Naive B cell (primary cell): ENCODE results near the gene MEGF6. TPM values are rescaled to one million over a fixed set of nuclear protein-coding genes. Genes with fewer than 3 reads are reported as not detected.

Experiments used
- ATAC-seq, 2 donors: fragments of 150-1000 bp; cut with Tn5 transposase; 2 replicates each; pipeline ENCODE4 v1.10.0; 2021; ENCODE audit warnings: low read depth in 2 of 2, mild to moderate bottlenecking in 2 of 2, moderate library complexity in 2 of 2
- DNase-seq: peaks from one replicate; pipeline ENCODE4 v3.0.0; 2022
- H3K27ac Mint-ChIP-seq, 6 donors: one replicate each; pipeline ENCODE4 v1.8.0; 2020 to 2022; ENCODE audit warnings: mild to moderate bottlenecking in 6 of 6, mixed read lengths in 6 of 6, moderate library complexity in 5 of 6, inconsistent platforms in 2 of 6
- H3K27me3 Mint-ChIP-seq, 3 donors: one replicate each; pipeline ENCODE4 v1.8.0; 2021 to 2022; ENCODE audit warnings: mixed read lengths in 3 of 3, mild to moderate bottlenecking in 1 of 3
- H3K36me3 Mint-ChIP-seq, 2 donors: one replicate each; pipeline ENCODE4 v1.8.0; 2020 to 2022; ENCODE audit warnings: mixed read lengths in 2 of 2, inconsistent platforms in 1 of 2, mild to moderate bottlenecking in 1 of 2
- H3K4me1 Mint-ChIP-seq, 3 donors: one replicate each; pipeline ENCODE4 v1.8.0; 2020 to 2022; ENCODE audit warnings: mixed read lengths in 3 of 3, inconsistent platforms in 1 of 3, mild to moderate bottlenecking in 1 of 3, moderate library complexity in 1 of 3
- H3K4me3 Mint-ChIP-seq, 8 donors: one replicate each; pipeline ENCODE4 v1.8.0; 2020 to 2022; ENCODE audit warnings: mild to moderate bottlenecking in 8 of 8, mixed read lengths in 8 of 8, moderate library complexity in 8 of 8, inconsistent platforms in 2 of 8
- H3K9me3 Mint-ChIP-seq, 7 donors: one replicate each; pipeline ENCODE4 v1.8.0; 2020 to 2022; ENCODE audit warnings: mixed read lengths in 7 of 7, mild to moderate bottlenecking in 5 of 7, inconsistent platforms in 2 of 7, moderate library complexity in 1 of 7
- polyA plus RNA-seq, 6 donors: library from polyadenylated mRNA; unstranded; fragments of 300-500 nt; fragmentation: Illumina TruSeq; gene quantifications; one replicate each; pipeline ENCODE4 v1.2.3, GENCODE V29; 2021; ENCODE audit warnings: low read depth in 6 of 6

The MEGF6 gene
- polyA plus RNA-seq, 6 donors from 2014 or later: 3.1 to 8.8 (median 4.3) TPM; not detected in 1

- DNase-seq: no peak
These were observed 103.6 kb downstream of the MEGF6 start for GRCh38 chr1:3507636-3508275.

DNA sequence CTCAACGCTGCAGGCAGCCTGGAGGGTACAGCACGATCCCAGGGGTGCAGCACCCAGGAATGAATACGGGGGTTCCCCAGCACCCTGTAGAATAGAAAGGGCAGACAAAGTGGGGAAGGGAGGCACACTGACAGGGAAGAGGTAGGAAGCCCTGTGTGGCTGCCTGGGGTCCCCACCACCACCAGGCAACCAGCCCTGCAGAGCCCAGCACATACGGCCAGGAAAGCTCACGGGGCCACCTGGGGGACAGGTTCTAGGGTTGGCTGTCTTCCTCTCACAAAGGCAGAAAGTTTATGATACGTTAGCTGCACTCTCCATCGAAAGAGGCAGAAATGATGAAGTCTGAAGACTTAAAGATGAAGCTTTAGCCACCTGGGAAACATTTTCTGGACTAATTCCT, 104.4 kb downstream of the MEGF6 start:
- no peak for DNase-seq
- no peaks in the 10 kb centered on the region for H3K9me3 Mint-ChIP-seq
- H3K4me1 Mint-ChIP-seq: peaks cover 0 to 10% (median 2%) of the 10 kb centered on the region in 3 donors
- H3K4me3 Mint-ChIP-seq: no peak overlapping the region
- no peaks in the 10 kb centered on the region for H3K36me3 Mint-ChIP-seq
- ATAC-seq: no peak
- no peaks in the 10 kb centered on the region for H3K27me3 Mint-ChIP-seq
- no peak overlapping the region for H3K27ac Mint-ChIP-seq

More at GRCh38 chr1:3507636-3508275, 103.6 kb downstream of the MEGF6 start:
- ATAC-seq: no peak
- Mint-ChIP-seq H3K9me3 (no peaks in the 10 kb centered on the region), H3K36me3 (no peaks in the 10 kb centered on the region), H3K27me3 (no peaks in the 10 kb centered on the region), H3K27ac (peak overlapping the region in 1 of 6 donors; percentile 70), H3K4me1 (peaks cover 0 to 14% (median 2%) of the 10 kb centered on the region in 3 donors), H3K4me3 (no peak overlapping the region)

- ATAC-seq: no peak
- Mint-ChIP-seq H3K9me3 (no peaks in the 10 kb centered on the region), H3K27me3 (no peaks in the 10 kb centered on the region), H3K4me3 (no peak overlapping the region), H3K36me3 (no peaks in the 10 kb centered on the region), H3K27ac (no peak overlapping the region), H3K4me1 (peaks cover 0 to 9% (median 2%) of the 10 kb centered on the region in 3 donors)
- no peak for DNase-seq
These were observed 105.3 kb downstream of the MEGF6 start for GRCh38 chr1:3506041-3506440.

- ATAC-seq (no peak), DNase-seq (no peak)
- no peak overlapping the region for H3K27ac Mint-ChIP-seq
- no peaks in the 10 kb centered on the region for H3K36me3 Mint-ChIP-seq
- H3K4me3 Mint-ChIP-seq: no peak overlapping the region
- H3K27me3 Mint-ChIP-seq: no peaks in the 10 kb centered on the region
- peaks cover 0 to 6% (median 0%) of the 10 kb centered on the region in 3 donors for H3K4me1 Mint-ChIP-seq
- no peaks in the 10 kb centered on the region for H3K9me3 Mint-ChIP-seq
These were observed 106.1 kb downstream of the MEGF6 start for GRCh38 chr1:3505161-3505560.

DNA sequence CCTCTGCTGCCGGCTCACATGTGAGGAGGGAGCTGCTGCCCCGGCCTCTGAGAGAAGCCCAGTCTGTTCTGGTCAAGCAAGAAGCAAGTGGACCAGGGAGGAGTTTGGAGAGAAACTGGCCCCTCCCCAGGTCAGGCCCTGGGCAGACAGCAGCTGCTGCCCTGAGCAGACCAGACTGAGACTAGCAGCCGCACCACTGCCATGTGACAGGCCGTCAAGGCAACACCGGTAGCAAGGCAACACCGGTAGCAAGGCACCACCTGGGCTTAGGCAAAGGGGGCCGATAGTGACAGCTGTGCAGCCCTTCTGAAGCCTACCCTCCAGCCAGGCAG, 106.5 kb downstream of the MEGF6 start:
- H3K4me3 Mint-ChIP-seq: no peak overlapping the region

DNA sequence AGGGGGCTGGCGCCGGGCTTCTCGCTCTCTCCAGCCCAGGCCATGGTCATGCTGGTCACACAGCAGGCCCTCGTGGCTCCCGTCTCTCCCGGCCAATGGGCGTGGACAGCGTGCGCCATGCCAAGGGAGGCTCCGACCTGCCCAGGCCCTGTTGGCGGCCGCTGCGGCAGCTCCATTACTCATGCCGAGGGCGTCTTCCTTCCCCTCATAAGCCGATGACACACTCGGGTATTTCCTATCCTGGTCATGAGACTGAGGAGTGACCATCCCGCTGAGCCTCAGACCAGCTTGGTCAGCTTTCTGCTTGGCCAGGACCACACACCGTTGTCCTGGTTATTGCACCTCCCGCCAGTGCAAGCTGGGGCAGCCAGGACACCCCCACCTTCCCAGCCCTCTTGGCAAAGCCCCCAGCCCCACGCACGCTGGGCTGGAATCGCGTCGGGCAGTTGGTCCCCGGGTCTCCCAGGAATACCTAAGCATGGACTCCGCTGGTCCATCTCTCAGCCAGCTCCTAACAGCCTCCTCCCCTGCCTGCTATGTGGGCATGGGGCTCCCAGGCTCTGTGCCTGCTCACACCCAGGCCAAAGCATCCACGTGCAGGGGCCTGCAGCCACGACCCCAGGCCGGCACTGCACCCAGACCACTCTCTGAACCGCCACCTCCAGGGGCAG, 107.0 kb downstream of the MEGF6 start:
- ATAC-seq (no peak), DNase-seq (no peak)
- no peaks in the 10 kb centered on the region for H3K27me3 Mint-ChIP-seq
- no peaks in the 10 kb centered on the region for H3K36me3 Mint-ChIP-seq
- peaks cover 0 to 6% (median 0%) of the 10 kb centered on the region in 3 donors for H3K4me1 Mint-ChIP-seq
- H3K9me3 Mint-ChIP-seq: no peaks in the 10 kb centered on the region
- H3K27ac Mint-ChIP-seq: no peak overlapping the region
- no peak overlapping the region for H3K4me3 Mint-ChIP-seq

More for the DNA sequence above, 106.5 kb downstream of the MEGF6 start:
- Mint-ChIP-seq H3K4me1 (peaks cover 0 to 6% (median 0%) of the 10 kb centered on the region in 3 donors), H3K27ac (no peak overlapping the region), H3K27me3 (no peaks in the 10 kb centered on the region), H3K9me3 (no peaks in the 10 kb centered on the region), H3K36me3 (no peaks in the 10 kb centered on the region)
- DNase-seq (no peak), ATAC-seq (no peak)

DNA sequence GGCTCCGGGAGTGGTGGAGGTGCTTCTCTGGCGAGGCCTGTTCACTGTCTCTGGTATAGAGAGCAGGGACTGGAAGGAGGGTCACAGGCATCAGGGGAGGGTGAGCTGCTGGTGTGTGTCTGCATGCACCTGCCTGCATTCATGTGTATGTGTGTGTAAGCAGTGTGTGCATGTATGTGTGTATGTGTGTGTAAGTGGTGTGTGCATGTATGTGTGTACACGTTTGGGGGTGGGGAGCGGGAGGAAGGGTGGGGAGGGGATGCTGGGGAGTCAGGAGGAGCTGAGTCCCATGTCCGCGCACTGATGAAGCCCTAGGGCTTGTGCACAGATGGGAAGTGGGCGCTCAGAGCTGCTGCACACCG, 107.8 kb downstream of the MEGF6 start:
- peak overlapping the region in 1 of 6 donors; percentile 49 for H3K27ac Mint-ChIP-seq
- H3K4me1 Mint-ChIP-seq: peaks cover 0 to 6% (median 0%) of the 10 kb centered on the region in 3 donors
- no peak overlapping the region for H3K4me3 Mint-ChIP-seq
- H3K27me3 Mint-ChIP-seq: no peaks in the 10 kb centered on the region
- DNase-seq (no peak), ATAC-seq (no peak)
- no peaks in the 10 kb centered on the region for H3K9me3 Mint-ChIP-seq
- H3K36me3 Mint-ChIP-seq: no peaks in the 10 kb centered on the region

GRCh38 chr1:3502641-3503524, 108.4 kb downstream of the MEGF6 start:
- Mint-ChIP-seq H3K9me3 (no peaks in the 10 kb centered on the region), H3K27me3 (no peaks in the 10 kb centered on the region), H3K36me3 (no peaks in the 10 kb centered on the region), H3K4me3 (no peak overlapping the region), H3K27ac (no peak overlapping the region), H3K4me1 (peaks cover 0 to 6% (median 0%) of the 10 kb centered on the region in 3 donors)
- DNase-seq: no peak
- ATAC-seq: no peak

DNA sequence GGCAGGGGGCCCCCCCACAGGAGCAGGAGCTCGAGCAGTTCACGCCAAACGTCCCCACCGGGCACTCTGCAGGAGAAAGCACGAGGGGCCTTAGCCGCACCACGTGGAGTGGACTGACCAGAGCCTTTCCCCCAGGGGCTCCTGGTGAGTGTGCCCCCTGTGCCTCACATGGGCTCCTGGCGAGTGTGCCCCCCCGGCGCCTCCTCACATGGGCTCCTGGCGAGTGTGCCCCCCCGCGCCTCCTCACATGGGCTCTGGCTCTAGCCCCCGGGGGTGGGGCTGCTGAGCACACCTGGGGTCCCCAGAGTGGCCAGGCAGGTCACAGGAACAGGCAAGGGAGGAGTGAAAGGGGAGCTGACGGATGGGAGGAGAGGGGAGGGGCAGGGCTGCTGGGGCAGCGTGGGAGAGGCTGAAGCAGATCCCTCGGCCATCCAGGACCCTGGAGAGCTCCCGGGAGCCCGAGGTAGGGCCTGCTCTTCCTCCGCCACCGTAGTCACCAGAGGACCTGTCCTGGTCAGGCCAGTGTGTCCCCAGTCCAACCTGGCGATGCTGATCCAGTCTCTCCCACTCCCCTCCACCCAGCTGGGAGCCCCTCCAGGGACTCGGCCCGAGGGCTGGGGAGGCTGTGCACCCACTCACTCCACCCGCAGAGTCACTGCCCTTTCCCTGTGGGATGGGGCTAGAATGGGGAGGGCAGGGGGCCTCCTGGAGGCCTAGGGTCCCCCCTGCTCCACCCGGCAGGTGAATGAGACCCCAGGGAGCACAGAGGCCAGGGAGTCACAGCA, 109.3 kb downstream of the MEGF6 start:
- no peak overlapping the region for H3K27ac Mint-ChIP-seq
- peaks cover 0 to 6% (median 0%) of the 10 kb centered on the region in 3 donors for H3K4me1 Mint-ChIP-seq

GRCh38 chr1:3501437-3501836, 109.9 kb downstream of the MEGF6 start:
- no peak for DNase-seq
- no peaks in the 10 kb centered on the region for H3K36me3 Mint-ChIP-seq
- no peaks in the 10 kb centered on the region for H3K9me3 Mint-ChIP-seq
- peaks cover 0 to 6% (median 0%) of the 10 kb centered on the region in 3 donors for H3K4me1 Mint-ChIP-seq
- no peak for ATAC-seq
- no peak overlapping the region for H3K27ac Mint-ChIP-seq
- H3K27me3 Mint-ChIP-seq: no peaks in the 10 kb centered on the region
- no peak overlapping the region for H3K4me3 Mint-ChIP-seq

More for the DNA sequence above, 109.3 kb downstream of the MEGF6 start:
- Mint-ChIP-seq H3K27me3 (no peaks in the 10 kb centered on the region), H3K9me3 (no peaks in the 10 kb centered on the region), H3K4me3 (no peak overlapping the region), H3K36me3 (no peaks in the 10 kb centered on the region)
- ATAC-seq (peak in 1 of 2 donors; percentile 56), DNase-seq (no peak)

GRCh38 chr1:3500265-3500835, 111.0 kb downstream of the MEGF6 start:
- DNase-seq (no peak), ATAC-seq (no peak)
- peaks cover 0 to 6% (median 0%) of the 10 kb centered on the region in 3 donors for H3K4me1 Mint-ChIP-seq
- H3K36me3 Mint-ChIP-seq: no peaks in the 10 kb centered on the region
- no peaks in the 10 kb centered on the region for H3K9me3 Mint-ChIP-seq
- H3K4me3 Mint-ChIP-seq: no peak overlapping the region
- no peaks in the 10 kb centered on the region for H3K27me3 Mint-ChIP-seq
- no peak overlapping the region for H3K27ac Mint-ChIP-seq

DNA sequence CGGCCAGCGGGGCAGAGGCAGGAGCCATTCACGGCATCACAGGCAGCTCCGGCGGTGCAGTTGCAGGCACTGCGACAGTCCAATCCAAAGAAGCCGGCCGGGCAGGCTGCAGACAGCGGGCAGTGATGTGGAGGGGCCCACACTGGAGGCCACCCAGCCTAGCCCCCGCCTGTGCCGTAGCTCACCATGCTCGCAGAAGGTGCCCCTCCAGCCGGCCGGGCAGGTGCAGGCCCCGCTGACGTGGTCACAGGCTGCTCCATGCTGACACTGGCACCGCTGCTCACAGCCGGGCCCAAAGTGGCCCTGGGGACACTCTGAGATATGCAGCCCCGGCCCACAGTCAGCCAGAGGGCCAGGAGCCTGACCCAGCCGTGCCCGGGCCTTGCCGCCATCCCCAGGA, 111.7 kb downstream of the MEGF6 start:
- Mint-ChIP-seq H3K36me3 (no peaks in the 10 kb centered on the region), H3K9me3 (no peaks in the 10 kb centered on the region), H3K4me1 (peaks cover 0 to 6% (median 0%) of the 10 kb centered on the region in 3 donors), H3K27ac (no peak overlapping the region), H3K4me3 (no peak overlapping the region), H3K27me3 (no peaks in the 10 kb centered on the region)
- ATAC-seq (no peak), DNase-seq (no peak)

DNA sequence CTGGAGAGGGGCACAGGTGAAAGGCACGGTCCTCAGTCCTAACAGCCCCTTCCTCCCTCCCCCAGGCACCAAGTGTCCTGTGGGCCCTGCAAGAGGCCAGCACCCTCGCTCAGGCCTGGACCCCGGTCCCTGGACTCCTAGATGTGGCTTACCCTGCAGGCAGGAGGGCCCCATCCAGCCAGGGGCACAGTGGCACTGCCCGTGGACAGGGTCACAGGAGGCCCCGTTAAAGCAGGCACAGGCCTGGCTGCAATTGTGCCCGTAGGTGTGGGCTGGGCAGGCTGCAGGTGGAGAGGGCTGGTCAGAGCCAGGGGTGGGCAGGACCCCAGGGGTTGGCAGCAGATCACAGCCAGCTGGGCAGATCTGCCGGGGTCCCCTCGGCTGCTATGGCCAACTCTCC, 112.3 kb downstream of the MEGF6 start:
- DNase-seq (no peak), ATAC-seq (no peak)
- H3K4me1 Mint-ChIP-seq: peaks cover 0 to 6% (median 0%) of the 10 kb centered on the region in 3 donors
- no peaks in the 10 kb centered on the region for H3K9me3 Mint-ChIP-seq
- H3K4me3 Mint-ChIP-seq: no peak overlapping the region
- H3K36me3 Mint-ChIP-seq: no peaks in the 10 kb centered on the region
- no peak overlapping the region for H3K27ac Mint-ChIP-seq
- no peaks in the 10 kb centered on the region for H3K27me3 Mint-ChIP-seq
